A549 (cell line): Measurements from ENCODE around the gene ABHD11. TPM values are rescaled to one million over a fixed set of nuclear protein-coding genes. Genes with fewer than 3 reads are reported as not detected.

Experiments
- ATAC-seq, 2 experiments: fragments of 200-7000 bp in 1 of 2; fragments of >200 bp in 1 of 2; cut with Nextera tagmentation in 1 of 2; cut with Tn5 transposase in 1 of 2; 3 replicates each; pipeline versions ENCODE4 v1.8.0 to v1.9.1; 2018 to 2020; ENCODE audit warnings: mild to moderate bottlenecking in 1 of 2, moderate library complexity in 1 of 2
- CTCF ChIA-PET: fragments of 300-600 bp; sonication (Branson Sonifier 250); formaldehyde crosslinking; extraction: SDS; loops from one replicate; lab custom pipeline; 2021; ENCODE audit warnings: antibody characterized with exemption, inconsistent platforms; lab: Yijun Ruan, JAX
- POLR2A ChIA-PET: fragments of 350-600 bp; formaldehyde crosslinking; extraction: SDS; loops from one replicate; lab custom pipeline; 2021; ENCODE audit warnings: antibody characterized with exemption, inconsistent platforms; lab: Yijun Ruan, JAX
- DNase-seq, 2 experiments: peaks; one replicate each; pipeline versions ENCODE4 v3.0.0 to v3.0.0-alpha.2; 2011 to 2016; ENCODE audit warnings: low read depth in 1 of 2, low spot score in 1 of 2
- FAIRE-seq: peaks from 2 replicates; lab custom pipeline; 2011; peaks lifted over from hg19 to GRCh38; lab: Jason Lieb, UNC
- H3K27ac ChIP-seq, 2 experiments: fragments of >200 bp; sonication (Bioruptor Twin); formaldehyde crosslinking; 3 replicates each; pipeline ENCODE4 v1.5.1; 2016 to 2017
- H3K4me1 ChIP-seq: fragments of >200 bp; sonication (Bioruptor Twin); formaldehyde crosslinking; 3 replicates; pipeline ENCODE4 v1.6.1; 2016
- H3K4me2 ChIP-seq: fragments of >200 bp; sonication (Bioruptor Twin); formaldehyde crosslinking; 3 replicates; pipeline ENCODE4 v1.6.1; 2016
- H3K4me3 ChIP-seq: fragments of >200 bp; sonication (Bioruptor Twin); formaldehyde crosslinking; 3 replicates; pipeline ENCODE4 v1.5.1; 2016
- H3K9me3 ChIP-seq: fragments of >200 bp; sonication (Bioruptor Twin); formaldehyde crosslinking; 3 replicates; pipeline ENCODE4 v1.6.1; 2016
- BCL3 ChIP-seq: fragments of >200 bp; sonication (Bioruptor Twin); formaldehyde crosslinking; IDR thresholded peaks from 3 replicates; pipeline ENCODE4 v1.6.1; 2016
- BHLHE40 ChIP-seq: IDR thresholded peaks from 2 replicates; pipeline ENCODE4 v1.6.1; 2012; ENCODE audit warnings: low read depth, low read length, inconsistent platforms
- CBX8 ChIP-seq: fragments of 200-600 bp; sonication (generic); IDR thresholded peaks from 2 replicates; pipeline ENCODE4 v1.6.1; 2016
- CEBPB ChIP-seq, 2 experiments: fragments of >200 bp in 1 of 2; sonication (Bioruptor Twin) in 1 of 2; formaldehyde crosslinking in 1 of 2; IDR thresholded peaks; 2 replicates each; pipeline ENCODE4 v1.6.1; 2012 to 2016
- CHD2 ChIP-seq: fragments of 150-350 bp; IDR thresholded peaks from 2 replicates; pipeline ENCODE4 v1.6.1; 2014; ENCODE audit warnings: low read length; ENCODE audit not compliant: partially characterized antibody
- EHMT2 ChIP-seq: fragments of 200-600 bp; sonication (generic); IDR thresholded peaks from 2 replicates; pipeline ENCODE4 v1.6.1; 2016; ENCODE audit warnings: antibody characterized with exemption, low read depth, mild to moderate bottlenecking, moderate library complexity
- ELK1 ChIP-seq: fragments of 150-350 bp; IDR thresholded peaks from 2 replicates; pipeline ENCODE4 v1.6.1; 2014; ENCODE audit warnings: low read depth, mild to moderate bottlenecking, low read length
- FOSB ChIP-seq: fragments of 250-450 bp; sonication (Bioruptor Pico); IDR thresholded peaks from 2 replicates; pipeline ENCODE4 v1.5.0; 2020; ENCODE audit warnings: mild to moderate bottlenecking, moderate library complexity
- FOSL2 ChIP-seq, 2 experiments: fragments of 450-650 bp in 1 of 2; fragments of >200 bp in 1 of 2; sonication (Bioruptor Twin) in 1 of 2; formaldehyde crosslinking; IDR thresholded peaks; 2 replicates each; pipeline versions ENCODE4 v1.5.0 to v1.6.1; 2016 to 2020; ENCODE audit warnings: mild to moderate bottlenecking in 1 of 2, moderate library complexity in 1 of 2
- FOXS1 ChIP-seq: fragments of 250-450 bp; sonication (Bioruptor Pico); IDR thresholded peaks from 2 replicates; pipeline ENCODE4 v1.5.0; 2020; ENCODE audit warnings: mild to moderate bottlenecking, moderate library complexity
- GATA3 ChIP-seq: IDR thresholded peaks from 2 replicates; pipeline ENCODE4 v1.6.1; 2012; ENCODE audit warnings: borderline replicate concordance
- HMGXB4 ChIP-seq: fragments of 250-450 bp; sonication (Bioruptor Pico); IDR thresholded peaks from 2 replicates; pipeline ENCODE4 v1.5.0; 2021; ENCODE audit warnings: mild to moderate bottlenecking, moderate library complexity, borderline replicate concordance
- HOXA7 ChIP-seq: fragments of 250-450 bp; sonication (Bioruptor Pico); IDR thresholded peaks from 2 replicates; pipeline ENCODE4 v1.5.0; 2020; ENCODE audit warnings: mild to moderate bottlenecking, moderate library complexity
- HOXB13 ChIP-seq: fragments of 250-450 bp; sonication (Bioruptor Pico); IDR thresholded peaks from 2 replicates; pipeline ENCODE4 v1.5.0; 2020; ENCODE audit warnings: low read depth, mild to moderate bottlenecking, moderate library complexity
- HOXB5 ChIP-seq: fragments of 250-450 bp; sonication (Bioruptor Pico); IDR thresholded peaks from 2 replicates; pipeline ENCODE4 v1.5.0; 2020; ENCODE audit warnings: mild to moderate bottlenecking, moderate library complexity
- JUN ChIP-seq, 2 experiments: fragments of >200 bp; sonication (Bioruptor Twin); formaldehyde crosslinking; IDR thresholded peaks; 2 replicates in 1 of 2; 3 replicates in 1 of 2; pipeline ENCODE4 v1.6.1; 2016 to 2017
- JUNB ChIP-seq: fragments of >200 bp; sonication (Bioruptor Twin); formaldehyde crosslinking; IDR thresholded peaks from 2 replicates; pipeline ENCODE4 v1.6.1; 2016
- KDM5A ChIP-seq: fragments of 200-600 bp; sonication (generic); IDR thresholded peaks from 2 replicates; pipeline ENCODE4 v1.6.1; 2016; ENCODE audit warnings: antibody characterized with exemption, mild to moderate bottlenecking
- MAFK ChIP-seq: fragments of 450-650 bp; IDR thresholded peaks from 2 replicates; pipeline ENCODE4 v1.6.1; 2014; ENCODE audit not compliant: partially characterized antibody
- MAX ChIP-seq: IDR thresholded peaks from 2 replicates; pipeline ENCODE4 v1.6.1; 2012
- MYC ChIP-seq: IDR thresholded peaks from 2 replicates; pipeline ENCODE4 v1.6.1; 2012; ENCODE audit warnings: mild to moderate bottlenecking, inconsistent platforms, low read length, improper control_type of control experiment, borderline replicate concordance
- NFE2L2 ChIP-seq: fragments of 150-350 bp; conservative IDR thresholded peaks from 2 replicates; pipeline ENCODE4 v1.6.1; 2014; ENCODE audit warnings: low read length
- NR3C1 ChIP-seq: fragments of >200 bp; sonication (Bioruptor Twin); formaldehyde crosslinking; IDR thresholded peaks from 3 replicates; pipeline ENCODE4 v1.6.1; 2017
- PHF8 ChIP-seq: fragments of 200-600 bp; sonication (generic); IDR thresholded peaks from 2 replicates; pipeline ENCODE4 v1.6.1; 2016; ENCODE audit warnings: low read depth, mild to moderate bottlenecking, antibody characterized with exemption, moderate library complexity, borderline replicate concordance
- POLR2A ChIP-seq: IDR thresholded peaks from 2 replicates; pipeline ENCODE4 v1.6.1; 2012; ENCODE audit warnings: mild to moderate bottlenecking, low read length
- RAD21 ChIP-seq, 2 experiments: fragments of >200 bp in 1 of 2; sonication (Bioruptor Twin) in 1 of 2; formaldehyde crosslinking in 1 of 2; IDR thresholded peaks in 1 of 2; conservative IDR thresholded peaks in 1 of 2; 2 replicates in 1 of 2; 3 replicates in 1 of 2; pipeline ENCODE4 v1.6.1; 2012 to 2018; ENCODE audit warnings: inconsistent platforms in 1 of 2
- REST ChIP-seq: fragments of 200-600 bp; sonication (generic); IDR thresholded peaks from 2 replicates; pipeline ENCODE4 v1.6.1; 2016; ENCODE audit warnings: antibody characterized with exemption, mild to moderate bottlenecking, moderate library complexity
- SREBF2 ChIP-seq: fragments of 450-650 bp; IDR thresholded peaks from 2 replicates; pipeline ENCODE4 v1.6.1; 2014; ENCODE audit warnings: mild to moderate bottlenecking, moderate library complexity
- ZC3H11A ChIP-seq: fragments of 450-650 bp; IDR thresholded peaks from 2 replicates; pipeline ENCODE4 v1.6.1; 2014; ENCODE audit warnings: antibody characterized with exemption, mild to moderate bottlenecking
- ZFP36 ChIP-seq: fragments of 450-650 bp; IDR thresholded peaks from 2 replicates; pipeline ENCODE4 v1.6.1; 2014; ENCODE audit warnings: borderline replicate concordance; ENCODE audit not compliant: partially characterized antibody
- ZNF302 ChIP-seq: fragments of 250-450 bp; sonication (Bioruptor Pico); IDR thresholded peaks from 2 replicates; pipeline ENCODE4 v1.9.0; 2021; ENCODE audit warnings: inconsistent platforms, mild to moderate bottlenecking, moderate library complexity
- ZSCAN20 ChIP-seq: fragments of 250-450 bp; sonication (Bioruptor Pico); IDR thresholded peaks from 2 replicates; pipeline ENCODE4 v1.8.0; 2022; ENCODE audit warnings: mild to moderate bottlenecking, moderate library complexity
- WGBS: methylation state at CpG from one replicate; pipeline ENCODE4 v1.1.6; 2017; ENCODE audit errors: missing lambda C conversion rate; 5-methylcytosine and 5-hydroxymethylcytosine counted together
- polyA minus RNA-seq: library from RNA; depleted of rRNA, polyadenylated mRNA; stranded (reverse); fragments of >200 nt; gene quantifications from 2 replicates; pipeline ENCODE4 v1.2.3, GENCODE V29; 2011; rRNA and poly(A)+ RNA removed
- polyA plus RNA-seq, 4 experiments: library from polyadenylated mRNA; depleted of rRNA in 3 of 4; stranded (reverse); fragments of >200 nt; fragmentation: RNase III in 1 of 4; extraction: RNeasy Plus Mini Kit Qiagen cat#74134 plus additional on column Dnase treatment in 1 of 4; gene quantifications; 2 replicates in 3 of 4; 3 replicates in 1 of 4; pipeline ENCODE4 v1.2.3, GENCODE V29; 2011 to 2017

The ABHD11 gene
- polyA plus RNA-seq (2011; rRNA removed) (8.1 and 10.4 TPM in 2 replicates), polyA plus RNA-seq (2017; fragmentation: RNase III; extraction: RNeasy Plus Mini Kit Qiagen cat#74134 plus additional on column Dnase treatment) (13.7 to 15.2 TPM (median 15.1 TPM) in 3 replicates), polyA minus RNA-seq (14.5 and 18.2 TPM in 2 replicates)
- polyA plus RNA-seq (2012; cell fraction: cytosol; rRNA removed), result 29.2 and 33.7 TPM in 2 replicates
- polyA plus RNA-seq (2012; cell fraction: nucleus; rRNA removed), result 36.0 and 40.6 TPM in 2 replicates

GRCh38 chr7:73738612-73739386, at the start of gene ABHD11:
Gene ABHD11, minus strand, starts transcription at chr7:73738802. Its CDS starts 32 bp downstream, at chr7:73738770.
- peak; percentile 89 to 98 for DNase-seq
- WGBS, result 2% methylated on average over 35 of the region's 84 CpGs
- FAIRE-seq, result no peak
- no peaks in the 10 kb centered on the region for H3K9me3 ChIP-seq
- ATAC-seq, result peak; percentile 64 to 78
- peak within 1 kb of the TSS; percentile 78 for H3K4me3 ChIP-seq
- peak within 1 kb of the TSS; percentile 88 to 96 for H3K27ac ChIP-seq
- peak within 1 kb of the TSS; percentile 87 for H3K4me2 ChIP-seq
- CTCF ChIA-PET, result interaction anchor here (0.6 to 12.2 kb wide), 7 partner anchors 13 to 287 kb away, joined by 3 to 273 read pairs (median 4); no protein-coding TSS in a partner anchor
- peaks cover 24% of the 10 kb centered on the region for H3K4me1 ChIP-seq
- POLR2A ChIA-PET, result interaction anchor here (0.6 to 2.5 kb wide), 15 partner anchors 16 to 290 kb away, joined by 3 to 16 read pairs (median 3); partner anchors contain the start of genes METTL27, MLXIPL and TBL2
- TF ChIP-seq MAX, result peak; percentile 67
- no peak for TF ChIP-seq JUNB
- no peak for TF ChIP-seq SREBF2
- TF ChIP-seq CBX8, result no peak
- peak in 1 of 2 experiments; percentile 72; a peak in 3 of 5 replicates for TF ChIP-seq JUN (IDR thresholded peaks at IDR 0.05)
- 0 out of 2 replicates have a peak, but pooled peaks have one; percentile 41 for TF ChIP-seq MYC
- TF ChIP-seq HMGXB4, result no peak
- TF ChIP-seq PHF8, result peak; percentile 68; the same call in 1 of the 2 replicates
- no peak for TF ChIP-seq ZNF302 (CRISPR knock-in tag)
- TF ChIP-seq EHMT2, result no peak
- TF ChIP-seq CEBPB (IDR thresholded peaks at IDR 0.05), result peak; percentile 54 to 88; a peak in 3 of 4 replicates
- TF ChIP-seq HOXB13 (CRISPR knock-in tag), result no peak
- no peak for TF ChIP-seq ZSCAN20 (CRISPR knock-in tag)
- TF ChIP-seq ZFP36, result no peak
- TF ChIP-seq BCL3, result peak; percentile 42; the same call in 1 of the 3 replicates
- no peak; the same call in 1 of the 2 replicates for TF ChIP-seq GATA3
- TF ChIP-seq MAFK, result no peak
- TF ChIP-seq NFE2L2, result no peak
- TF ChIP-seq CHD2, result peak; percentile 81
- no peak for TF ChIP-seq ELK1
- TF ChIP-seq BHLHE40, result no peak
- TF ChIP-seq HOXB5 (CRISPR knock-in tag), result 0 out of 2 replicates have a peak, but pooled peaks have one; percentile 29
- no peak for TF ChIP-seq KDM5A
- TF ChIP-seq ZC3H11A, result no peak
- TF ChIP-seq HOXA7 (CRISPR knock-in tag), result no peak
- TF ChIP-seq FOSB (CRISPR knock-in tag), result no peak
- TF ChIP-seq FOSL2 (IDR thresholded peaks at IDR 0.05), result no peak
- TF ChIP-seq FOSL2 (CRISPR knock-in tag; IDR thresholded peaks at IDR 0.05), result no peak
- peak; percentile 78 for TF ChIP-seq POLR2A
- no peak for TF ChIP-seq NR3C1
- TF ChIP-seq REST, result peak; percentile 70
- TF ChIP-seq RAD21 (conservative IDR thresholded peaks at IDR 0.05 in 1 of 2, IDR thresholded peaks at IDR 0.05 in 1 of 2), result peak in 1 of 2 experiments; percentile 41; a peak in 3 of 5 replicates
- TF ChIP-seq FOXS1 (CRISPR knock-in tag), result no peak
